Astrocyte of the hippocampus (primary cell): ENCODE data around the gene SRRD.
A peak's percentile ranks its signal among the peaks of the same experiment; 100 is the strongest.

ENCODE experiments used
- DNase-seq: peaks from one replicate; pipeline ENCODE4 v3.0.0; 2011; ENCODE audit warnings: low read depth, low spot score

Gene SRRD

GRCh38 chr22:26483043-26483438 is 636 bp upstream of the SRRD start:
- DNase-seq: no peak

GRCh38 chr22:26484360-26484706 is 656 bp downstream of the SRRD start:
- no peak for DNase-seq

GRCh38 chr22:26485013-26485412 is 1.3 kb downstream of the SRRD start:
- DNase-seq: no peak

GRCh38 chr22:26485806-26486390 is 2.2 kb downstream of the SRRD start:
- DNase-seq: no peak

GRCh38 chr22:26486394-26486793 is 2.7 kb downstream of the SRRD start:
- no peak for DNase-seq

GRCh38 chr22:26487996-26488395 is 4.3 kb downstream of the SRRD start:
- DNase-seq: no peak

GRCh38 chr22:26489447-26490036 is 5.9 kb downstream of the SRRD start:
- DNase-seq: no peak

GRCh38 chr22:26492220-26492619 is 8.5 kb downstream of the SRRD start:
- no peak for DNase-seq

- DNase-seq: no peak
Measured at GRCh38 chr22:26494506-26494905, 10.8 kb downstream of the SRRD start.

- DNase-seq: no peak
Measured at GRCh38 chr22:26496456-26496855, 12.8 kb downstream of the SRRD start.

GRCh38 chr22:26499188-26499703 is 15.6 kb downstream of the SRRD start:
- no peak for DNase-seq

GRCh38 chr22:26501996-26502395 is 18.3 kb downstream of the SRRD start:
- no peak for DNase-seq

GRCh38 chr22:26502688-26503561 is 19.2 kb downstream of the SRRD start:
- peak; percentile 55 for DNase-seq

- DNase-seq: no peak
Measured at GRCh38 chr22:26503758-26504157, 20.1 kb downstream of the SRRD start.

- DNase-seq: no peak
Measured at GRCh38 chr22:26508148-26508547, 24.5 kb downstream of the SRRD start.

- peak; percentile 97 for DNase-seq
Measured at GRCh38 chr22:26512149-26512793, 28.6 kb downstream of the SRRD start, which contains the start of gene TFIP11. TSS of gene TFIP11 (minus strand) at chr22:26512473. CDS start at chr22:26510272, 2,201 bp downstream.

- DNase-seq: no peak
Measured at GRCh38 chr22:26513838-26514237, 30.2 kb downstream of the SRRD start.

- no peak for DNase-seq
Measured at GRCh38 chr22:26514419-26515161, 30.9 kb downstream of the SRRD start.

GRCh38 chr22:26515931-26516330 is 32.3 kb downstream of the SRRD start:
- DNase-seq: no peak

- no peak for DNase-seq
Measured at GRCh38 chr22:26516503-26516902, 32.8 kb downstream of the SRRD start.

- DNase-seq: no peak
Measured at GRCh38 chr22:26517429-26517828, 33.8 kb downstream of the SRRD start.
